ENCODE results near the gene TOPBP1.

TOPBP1 gene

GRCh38 chr3:133573054-133573628 lies 88.6 kb downstream of the TOPBP1 start:
- Histone ChIP-seq H3K4me3 (peak overlapping the region; percentile 84), H3K9me3 (ENCODE audit: low read depth, low read length) (no peaks in the 10 kb centered on the region), H3K36me3 (ENCODE audit: insufficient read depth, low read length) (peaks cover 36% of the 10 kb centered on the region), H3K27ac (peak overlapping the region; percentile 81), H3K9ac (ENCODE audit: insufficient read length) (peak overlapping the region; percentile 78)
- DNase-seq (ENCODE audit: low read depth, low spot score), result peak; percentile 99
- TF ChIP-seq FOXP2 (optimal IDR thresholded peaks at IDR 0.05; ENCODE audit: control extremely low read depth, extremely low read length, insufficient read depth) (peak; percentile 57), EZH2 (IDR thresholded peaks at IDR 0.05) (no peak), POLR2AphosphoS5 (IDR thresholded peaks at IDR 0.05; ENCODE audit: borderline replicate concordance, low read depth, low read length) (peak; percentile 68)

- no peak for DNase-seq (ENCODE audit: low read depth, low spot score)
- Histone ChIP-seq H3K4me3 (peak overlapping the region; percentile 84), H3K9ac (ENCODE audit: insufficient read length) (peak overlapping the region; percentile 8), H3K27ac (peak overlapping the region; percentile 73), H3K9me3 (ENCODE audit: low read depth, low read length) (no peaks in the 10 kb centered on the region), H3K36me3 (ENCODE audit: insufficient read depth, low read length) (peaks cover 28% of the 10 kb centered on the region)
- no peak for TF ChIP-seq FOXP2 (optimal IDR thresholded peaks at IDR 0.05; ENCODE audit: control extremely low read depth, extremely low read length, insufficient read depth)
- no peak for TF ChIP-seq EZH2 (IDR thresholded peaks at IDR 0.05)
- TF ChIP-seq POLR2AphosphoS5 (IDR thresholded peaks at IDR 0.05; ENCODE audit: borderline replicate concordance, low read depth, low read length), result no peak
Observed at GRCh38 chr3:133572158-133573053, 89.3 kb downstream of the TOPBP1 start.

GRCh38 chr3:133570937-133571320 lies 90.8 kb downstream of the TOPBP1 start:
- Histone ChIP-seq H3K4me3 (no peak overlapping the region), H3K36me3 (ENCODE audit: insufficient read depth, low read length) (peaks cover 14% of the 10 kb centered on the region), H3K27ac (no peak overlapping the region), H3K9me3 (ENCODE audit: low read depth, low read length) (no peaks in the 10 kb centered on the region), H3K9ac (ENCODE audit: insufficient read length) (no peak overlapping the region)
- TF ChIP-seq FOXP2 (optimal IDR thresholded peaks at IDR 0.05; ENCODE audit: control extremely low read depth, extremely low read length, insufficient read depth) (no peak), EZH2 (IDR thresholded peaks at IDR 0.05) (no peak), POLR2AphosphoS5 (IDR thresholded peaks at IDR 0.05; ENCODE audit: borderline replicate concordance, low read depth, low read length) (no peak)
- no peak for DNase-seq (ENCODE audit: low read depth, low spot score)

GRCh38 chr3:133570139-133570936 lies 91.4 kb downstream of the TOPBP1 start:
- H3K4me3 ChIP-seq, result no peak overlapping the region
- DNase-seq (ENCODE audit: low read depth, low spot score), result no peak
- peaks cover 8% of the 10 kb centered on the region; the same call in 1 of the 2 replicates for H3K36me3 ChIP-seq (ENCODE audit: insufficient read depth, low read length)
- no peaks in the 10 kb centered on the region for H3K9me3 ChIP-seq (ENCODE audit: low read depth, low read length)
- no peak overlapping the region for H3K27ac ChIP-seq
- no peak overlapping the region for H3K9ac ChIP-seq (ENCODE audit: insufficient read length)
- TF ChIP-seq POLR2AphosphoS5 (IDR thresholded peaks at IDR 0.05; ENCODE audit: borderline replicate concordance, low read depth, low read length), result no peak

GRCh38 chr3:133568294-133569014 lies 93.3 kb downstream of the TOPBP1 start:
- Histone ChIP-seq H3K27ac (no peak overlapping the region), H3K9ac (ENCODE audit: insufficient read length) (no peak overlapping the region), H3K36me3 (ENCODE audit: insufficient read depth, low read length) (no peaks in the 10 kb centered on the region), H3K4me3 (no peak overlapping the region), H3K9me3 (ENCODE audit: low read depth, low read length) (no peaks in the 10 kb centered on the region)
- no peak for DNase-seq (ENCODE audit: low read depth, low spot score)
- TF ChIP-seq POLR2AphosphoS5 (IDR thresholded peaks at IDR 0.05; ENCODE audit: borderline replicate concordance, low read depth, low read length), result no peak
- TF ChIP-seq FOXP2 (optimal IDR thresholded peaks at IDR 0.05; ENCODE audit: control extremely low read depth, extremely low read length, insufficient read depth), result no peak
- TF ChIP-seq EZH2 (IDR thresholded peaks at IDR 0.05), result no peak

GRCh38 chr3:133563816-133564215 lies 97.9 kb downstream of the TOPBP1 start:
- H3K4me3 ChIP-seq, result no peak overlapping the region
- TF ChIP-seq FOXP2 (optimal IDR thresholded peaks at IDR 0.05; ENCODE audit: control extremely low read depth, extremely low read length, insufficient read depth), result no peak
- TF ChIP-seq POLR2AphosphoS5 (IDR thresholded peaks at IDR 0.05; ENCODE audit: borderline replicate concordance, low read depth, low read length), result no peak
- TF ChIP-seq EZH2 (IDR thresholded peaks at IDR 0.05), result no peak
- no peak overlapping the region for H3K27ac ChIP-seq
- H3K36me3 ChIP-seq (ENCODE audit: insufficient read depth, low read length), result no peaks in the 10 kb centered on the region
- no peaks in the 10 kb centered on the region for H3K9me3 ChIP-seq (ENCODE audit: low read depth, low read length)
- H3K9ac ChIP-seq (ENCODE audit: insufficient read length), result no peak overlapping the region
- no peak for DNase-seq (ENCODE audit: low read depth, low spot score)

GRCh38 chr3:133563186-133563591 lies 98.6 kb downstream of the TOPBP1 start:
- Histone ChIP-seq H3K27ac (no peak overlapping the region), H3K4me3 (no peak overlapping the region), H3K36me3 (ENCODE audit: insufficient read depth, low read length) (no peaks in the 10 kb centered on the region), H3K9me3 (ENCODE audit: low read depth, low read length) (no peaks in the 10 kb centered on the region), H3K9ac (ENCODE audit: insufficient read length) (no peak overlapping the region)
- DNase-seq (ENCODE audit: low read depth, low spot score), result no peak
- TF ChIP-seq EZH2 (IDR thresholded peaks at IDR 0.05) (no peak), POLR2AphosphoS5 (IDR thresholded peaks at IDR 0.05; ENCODE audit: borderline replicate concordance, low read depth, low read length) (no peak), FOXP2 (optimal IDR thresholded peaks at IDR 0.05; ENCODE audit: control extremely low read depth, extremely low read length, insufficient read depth) (no peak)
